ENCODE data around the gene TPRN. TPM values are rescaled to one million over a fixed set of nuclear protein-coding genes. Genes with fewer than 3 reads are reported as not detected.

TPRN gene
- total and polyA plus RNA-seq, 8 donors = 48.7 to 110 (median 67.2) TPM

GRCh38 chr9:137160054-137160425 is 40.5 kb downstream of the TPRN start:
- FAIRE-seq (no peak), DNase-seq (no peak), ATAC-seq (no peak)
- intact Hi-C loops (cut with DNase I) = no loop called here
- H3K27ac ChIP-seq = no peak overlapping the region
- no peaks in the 10 kb centered on the region for H3K36me3 ChIP-seq
- no peak for TF ChIP-seq CTCF (IDR thresholded peaks at IDR 0.05)
- no peaks in the 10 kb centered on the region for H3K9me3 ChIP-seq
- H3K27me3 ChIP-seq = peaks cover 0 to 10% (median 2%) of the 10 kb centered on the region in 4 donors
- WGBS, 2 donors = 53 to 65% methylated on average over 17 of the region's 17 CpGs
- no peak overlapping the region for H3K4me3 ChIP-seq
- peaks cover 0 to 6% (median 5%) of the 10 kb centered on the region in 3 donors for H3K4me1 ChIP-seq

GRCh38 chr9:137159105-137160053 is 41.2 kb downstream of the TPRN start:
- no peak for FAIRE-seq

GRCh38 chr9:137158625-137159024 is 41.9 kb downstream of the TPRN start:
- intact Hi-C loops (cut with DNase I) = no loop called here
- ATAC-seq (no peak), FAIRE-seq (no peak), DNase-seq (no peak)
- Histone ChIP-seq H3K27ac (no peak overlapping the region), H3K9me3 (no peaks in the 10 kb centered on the region), H3K27me3 (peaks cover 0 to 10% (median under 1%) of the 10 kb centered on the region in 4 donors), H3K4me1 (peaks cover 0 to 6% (median 5%) of the 10 kb centered on the region in 3 donors), H3K36me3 (no peaks in the 10 kb centered on the region), H3K4me3 (no peak overlapping the region)
- no peak for TF ChIP-seq CTCF (IDR thresholded peaks at IDR 0.05)
- 28 to 37% methylated on average over 4 of the region's 4 CpGs for WGBS, 2 donors

More at GRCh38 chr9:137159105-137160053, 41.2 kb downstream of the TPRN start:
- Histone ChIP-seq H3K9me3 (no peaks in the 10 kb centered on the region), H3K27ac (no peak overlapping the region), H3K27me3 (peaks cover 0 to 10% (median 2%) of the 10 kb centered on the region in 4 donors), H3K36me3 (no peaks in the 10 kb centered on the region), H3K4me1 (peaks cover 0 to 6% (median 5%) of the 10 kb centered on the region in 3 donors), H3K4me3 (no peak overlapping the region)
- ATAC-seq = no peak
- WGBS, 2 donors = 38 to 44% methylated on average over 14 of the region's 14 CpGs
- no peak for DNase-seq
- intact Hi-C loops (cut with DNase I) = no loop called here
- TF ChIP-seq CTCF (IDR thresholded peaks at IDR 0.05) = no peak

- no peak for ATAC-seq
- Histone ChIP-seq H3K27ac (no peak overlapping the region), H3K27me3 (peaks cover 0 to 10% (median 0%) of the 10 kb centered on the region in 4 donors), H3K9me3 (no peaks in the 10 kb centered on the region), H3K4me1 (peaks cover 0 to 5% (median under 1%) of the 10 kb centered on the region in 3 donors), H3K36me3 (no peaks in the 10 kb centered on the region), H3K4me3 (no peak overlapping the region)
- 50 to 66% methylated on average over 19 of the region's 19 CpGs for WGBS, 2 donors
- intact Hi-C loops (cut with DNase I) = no loop called here
- DNase-seq = no peak
- no peak for FAIRE-seq
- TF ChIP-seq CTCF (IDR thresholded peaks at IDR 0.05) = no peak
Measured at GRCh38 chr9:137157618-137158415, 42.7 kb downstream of the TPRN start.
